Mucosa of descending colon (tissue), 3 donors: ENCODE results near the gene UBA52. TPM values are rescaled to one million over a fixed set of nuclear protein-coding genes. Genes with fewer than 3 reads are reported as not detected.
A peak's percentile ranks its signal among the peaks of the same experiment; 100 is the strongest.

Experiments used
- ATAC-seq: fragments of 200-7000 bp; cut with Tn5 transposase; one replicate; pipeline ENCODE4 v1.9.1; 2020; ENCODE audit warnings: mild to moderate bottlenecking, moderate library complexity
- DNase-seq, 3 donors: peaks; one replicate each; pipeline ENCODE4 v3.0.0-alpha.2; 2020
- H3K36me3 ChIP-seq: fragments of 200-600 bp; one replicate; pipeline ENCODE4 v1.8.0; 2021; ENCODE audit warnings: low read depth, mild to moderate bottlenecking
- H3K4me1 ChIP-seq: fragments of 200-600 bp; one replicate; pipeline ENCODE4 v1.8.0; 2021; ENCODE audit warnings: low read depth, mild to moderate bottlenecking
- H3K4me3 ChIP-seq: fragments of 200-600 bp; one replicate; pipeline ENCODE4 v1.8.0; 2021; ENCODE audit warnings: mild to moderate bottlenecking
- H3K9me3 ChIP-seq: fragments of 200-600 bp; one replicate; pipeline ENCODE4 v1.8.0; 2021; ENCODE audit warnings: mild to moderate bottlenecking
- intact Hi-C, 2 donors: fragments of 100-400 bp; cut with DNase I in 1 of 2; cut with micrococcal nuclease in 1 of 2; formaldehyde crosslinking; loops; one replicate each; pipeline versions ENCODE4 v1.11.0 to v1.11.1; 2022; cut with DNase I, micrococcal nuclease
- total RNA-seq, 3 donors: library from RNA; stranded (reverse); fragmentation: NEBNext Ultra II Directional in 2 of 3; extraction: Animal tissue kit (Norgen Biotek cat#: 25700) in 2 of 3; gene quantifications; one replicate each; pipeline versions ENCODE4 v1.2.1 to v1.2.4, GENCODE V29; 2021 to 2023
- TF ChIP-seq, protein P1 (sequence below): fragments of 200-600 bp; IDR thresholded peaks from one replicate; pipeline ENCODE4 v1.8.0; 2022; ENCODE audit warnings: antibody characterized with exemption, mild to moderate bottlenecking
- donor health status: DM: no; HTN: no; CAD: no; lungs with moderate emphysema.
- donor health status: DM: no; HTN: no; CAD: no.
- donor health status: DM: no; HTN: yes; CAD: no.

The UBA52 gene
- total RNA-seq, 3 donors from 2014 or later: 771 to 910 (median 811) TPM

- no peak overlapping the region for H3K4me3 ChIP-seq
- no peaks in the 10 kb centered on the region for H3K36me3 ChIP-seq
- ATAC-seq: no peak
- intact Hi-C loops: no loop called here
- peak in 1 of 3 donors; percentile 21 for DNase-seq
- TF ChIP-seq, protein P1, sequence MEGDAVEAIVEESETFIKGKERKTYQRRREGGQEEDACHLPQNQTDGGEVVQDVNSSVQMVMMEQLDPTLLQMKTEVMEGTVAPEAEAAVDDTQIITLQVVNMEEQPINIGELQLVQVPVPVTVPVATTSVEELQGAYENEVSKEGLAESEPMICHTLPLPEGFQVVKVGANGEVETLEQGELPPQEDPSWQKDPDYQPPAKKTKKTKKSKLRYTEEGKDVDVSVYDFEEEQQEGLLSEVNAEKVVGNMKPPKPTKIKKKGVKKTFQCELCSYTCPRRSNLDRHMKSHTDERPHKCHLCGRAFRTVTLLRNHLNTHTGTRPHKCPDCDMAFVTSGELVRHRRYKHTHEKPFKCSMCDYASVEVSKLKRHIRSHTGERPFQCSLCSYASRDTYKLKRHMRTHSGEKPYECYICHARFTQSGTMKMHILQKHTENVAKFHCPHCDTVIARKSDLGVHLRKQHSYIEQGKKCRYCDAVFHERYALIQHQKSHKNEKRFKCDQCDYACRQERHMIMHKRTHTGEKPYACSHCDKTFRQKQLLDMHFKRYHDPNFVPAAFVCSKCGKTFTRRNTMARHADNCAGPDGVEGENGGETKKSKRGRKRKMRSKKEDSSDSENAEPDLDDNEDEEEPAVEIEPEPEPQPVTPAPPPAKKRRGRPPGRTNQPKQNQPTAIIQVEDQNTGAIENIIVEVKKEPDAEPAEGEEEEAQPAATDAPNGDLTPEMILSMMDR: no peak
- peaks cover 12% of the 10 kb centered on the region for H3K4me1 ChIP-seq
- no peaks in the 10 kb centered on the region for H3K9me3 ChIP-seq
These were observed 16.4 kb downstream of the UBA52 start for GRCh38 chr19:18587962-18588610.

DNA sequence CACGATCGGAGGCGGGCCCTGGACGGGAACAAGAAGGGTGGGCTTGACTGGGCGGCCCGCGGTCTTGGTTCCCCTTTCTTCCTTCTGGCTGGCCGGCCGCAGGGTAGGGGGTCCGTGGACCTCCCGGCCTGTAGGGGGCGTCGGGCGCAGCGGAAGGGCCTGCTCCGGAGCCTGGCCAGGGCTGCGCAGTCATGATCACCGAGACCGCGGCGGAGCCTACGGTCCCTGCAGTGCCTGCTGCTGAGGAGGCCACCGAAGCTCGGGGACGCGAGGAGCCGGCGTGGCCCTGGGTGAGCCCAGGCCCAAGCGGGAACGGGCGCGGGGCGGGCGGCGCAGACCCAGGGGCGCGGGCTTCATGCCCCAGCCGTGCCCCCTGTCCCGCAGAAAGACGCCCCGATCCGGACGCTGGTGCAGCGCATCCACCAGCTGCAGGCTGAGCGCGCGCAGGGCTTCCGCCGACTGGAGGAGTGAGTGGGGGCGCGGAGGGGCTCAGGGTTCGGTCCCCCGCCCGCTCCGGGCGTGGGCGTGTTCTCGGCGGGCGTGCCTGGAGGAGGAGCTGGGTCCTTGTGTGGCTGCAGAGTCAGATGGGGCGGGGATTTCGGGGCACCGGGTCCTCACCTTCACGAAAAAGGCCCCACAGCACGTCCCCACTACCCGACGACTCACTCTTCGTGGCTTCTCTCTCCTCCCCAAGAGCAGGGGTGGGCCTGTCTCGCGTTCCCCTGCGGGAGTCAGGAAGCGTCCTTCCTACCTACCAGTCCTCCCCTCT is 17.1 kb downstream of the UBA52 start, which contains the start of gene REX1BD:
Gene REX1BD (plus strand): TSS at position 188 of the 769 bp plus-strand sequence. CDS start 4 bp downstream, at position 192.
- ATAC-seq (peak; percentile 93), DNase-seq (peak; percentile 84 to 91 (median 89))
- intact Hi-C loops: no loop called here
- peaks cover 12% of the 10 kb centered on the region for H3K4me1 ChIP-seq
- H3K4me3 ChIP-seq: peak within 1 kb of the TSS; percentile 70
- TF ChIP-seq, protein P1: peak; percentile 84
- H3K9me3 ChIP-seq: no peaks in the 10 kb centered on the region
- H3K36me3 ChIP-seq: no peaks in the 10 kb centered on the region

GRCh38 chr19:18589380-18590272 is 18.0 kb downstream of the UBA52 start:
- DNase-seq: peak; percentile 74 to 86 (median 86)
- Histone ChIP-seq H3K4me3 (peak overlapping the region; percentile 70), H3K9me3 (no peaks in the 10 kb centered on the region), H3K4me1 (peaks cover 17% of the 10 kb centered on the region), H3K36me3 (no peaks in the 10 kb centered on the region)
- intact Hi-C loops: loop anchor here (5.0 to 10.0 kb wide), 2 partner anchors 255 to 258 kb away; no protein-coding TSS in a partner anchor
- peak; percentile 80 for ATAC-seq
- TF ChIP-seq, protein P1: peak; percentile 36

DNA sequence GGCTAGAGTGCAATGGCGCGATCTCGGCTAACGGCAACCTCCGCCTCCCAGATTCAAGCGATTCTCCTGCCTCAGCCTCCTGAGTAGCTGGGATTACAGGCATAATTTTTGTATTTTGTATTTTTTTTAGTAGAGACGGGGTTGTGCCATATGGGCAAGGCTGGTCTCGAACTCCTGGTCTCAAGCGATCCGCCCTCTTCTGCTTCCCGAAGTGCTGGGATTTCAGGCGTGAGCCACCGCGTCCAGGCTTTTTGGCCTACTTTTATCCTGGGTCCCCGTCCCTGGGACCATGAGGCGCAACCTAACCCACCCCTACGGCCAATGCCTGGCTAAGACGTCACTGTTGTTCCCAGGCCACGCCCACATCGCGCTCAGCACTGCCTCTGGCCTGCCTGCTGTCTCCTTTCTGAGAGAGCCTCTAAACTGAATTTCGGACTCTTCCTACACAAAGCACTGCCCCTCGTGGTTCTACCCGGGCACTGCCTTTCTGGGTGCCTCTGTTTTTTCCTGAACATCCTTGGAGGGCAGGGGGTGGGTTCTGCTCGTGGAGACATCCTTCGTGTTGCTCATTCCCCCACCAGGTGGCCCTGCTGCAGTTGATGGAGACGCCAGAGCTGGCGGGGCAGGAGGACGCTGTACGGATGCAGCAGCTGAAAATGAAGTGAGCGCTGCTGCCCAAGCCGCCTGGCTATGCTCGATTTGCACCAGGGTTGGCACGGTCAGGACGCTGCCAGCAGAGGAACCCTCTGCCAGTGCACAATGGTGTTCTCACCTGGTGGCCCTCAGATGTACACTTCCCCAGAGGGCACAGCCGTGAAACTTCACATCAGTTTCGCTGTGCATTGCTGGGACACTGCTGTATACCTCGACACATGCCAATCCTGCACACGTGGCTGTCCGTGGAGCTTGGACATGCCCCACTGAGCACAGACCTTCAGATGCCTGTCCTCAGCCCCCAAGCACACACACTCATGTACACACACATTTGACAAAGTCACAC is 18.9 kb downstream of the UBA52 start:
- ATAC-seq: no peak
- Histone ChIP-seq H3K9me3 (no peaks in the 10 kb centered on the region), H3K4me1 (peaks cover 25% of the 10 kb centered on the region), H3K4me3 (no peak overlapping the region), H3K36me3 (no peaks in the 10 kb centered on the region)
- TF ChIP-seq, protein P1: no peak
- intact Hi-C loops: loop anchor here (5.0 to 10.0 kb wide), 2 partner anchors 254 to 257 kb away; no protein-coding TSS in a partner anchor
- peak in 1 of 3 donors; percentile 63 for DNase-seq
